Large intestine (tissue), 3 donors: ENCODE data around the gene NDUFS7. TPM values are rescaled to one million over a fixed set of nuclear protein-coding genes. Genes with fewer than 3 reads are reported as not detected.

Source experiments
- DNase-seq, 2 donors: peaks; one replicate each; pipeline versions ENCODE4 v3.0.0 to v3.0.0-alpha.2; 2013
- H3K27ac ChIP-seq: one replicate; pipeline ENCODE4 v1.5.1; 2013; ENCODE audit warnings: low read length
- H3K27me3 ChIP-seq: 2 replicates; pipeline ENCODE4 v1.6.1; 2013; ENCODE audit warnings: low read length; ENCODE audit not compliant: control insufficient read depth, insufficient read depth
- H3K36me3 ChIP-seq: 2 replicates; pipeline ENCODE4 v1.6.1; 2013; ENCODE audit warnings: low read length; ENCODE audit not compliant: control insufficient read depth, insufficient read depth
- H3K4me1 ChIP-seq: one replicate; pipeline ENCODE4 v1.6.1; 2013; ENCODE audit warnings: low read length; ENCODE audit not compliant: control insufficient read depth, insufficient read depth
- H3K4me3 ChIP-seq: one replicate; pipeline ENCODE4 v1.5.1; 2013; ENCODE audit warnings: low read length
- H3K9me3 ChIP-seq: one replicate; pipeline ENCODE4 v1.6.1; 2013; ENCODE audit warnings: mild to moderate bottlenecking, low read depth, low read length, moderate library complexity; ENCODE audit not compliant: control insufficient read depth
- WGBS: methylation state at CpG from one replicate; pipeline ENCODE4 v1.1.5; 2013; ENCODE audit warnings: low lambda C conversion rate; ENCODE audit not compliant: insufficient coverage; 5-methylcytosine and 5-hydroxymethylcytosine counted together
- polyA plus RNA-seq: library from polyadenylated mRNA; unstranded; fragments of 120-200 nt; gene quantifications from one replicate; pipeline ENCODE4 v1.2.1, GENCODE V29; 2013

Gene NDUFS7
- polyA plus RNA-seq, 1 donor: 91.9 TPM

GRCh38 chr19:1427221-1427920 lies 43.7 kb downstream of the NDUFS7 start:
- Histone ChIP-seq H3K4me1 (peaks cover 32% of the 10 kb centered on the region), H3K36me3 (peaks cover 87% of the 10 kb centered on the region), H3K27me3 (no peaks in the 10 kb centered on the region), H3K27ac (no peak overlapping the region), H3K4me3 (no peak overlapping the region), H3K9me3 (peaks cover 17% of the 10 kb centered on the region)
- WGBS: no CpG with 5 or more reads among the region's 27 CpGs
- no peak for DNase-seq

- no CpG with 5 or more reads among the region's 41 CpGs for WGBS
- peaks cover 16% of the 10 kb centered on the region for H3K9me3 ChIP-seq
- peaks cover 27% of the 10 kb centered on the region for H3K4me1 ChIP-seq
- no peaks in the 10 kb centered on the region for H3K27me3 ChIP-seq
- no peak overlapping the region for H3K4me3 ChIP-seq
- no peak for DNase-seq
- H3K27ac ChIP-seq: no peak overlapping the region
- peaks cover 88% of the 10 kb centered on the region for H3K36me3 ChIP-seq
Observed at GRCh38 chr19:1428738-1429391, 45.2 kb downstream of the NDUFS7 start.

GRCh38 chr19:1429750-1430149 lies 46.0 kb downstream of the NDUFS7 start:
- peaks cover 17% of the 10 kb centered on the region for H3K9me3 ChIP-seq
- peaks cover 20% of the 10 kb centered on the region for H3K4me1 ChIP-seq
- peak in 1 of 2 donors; percentile 65 for DNase-seq
- peaks cover 91% of the 10 kb centered on the region for H3K36me3 ChIP-seq
- no CpG with 5 or more reads among the region's 14 CpGs for WGBS
- no peaks in the 10 kb centered on the region for H3K27me3 ChIP-seq
- H3K27ac ChIP-seq: peak overlapping the region; percentile 16
- no peak overlapping the region for H3K4me3 ChIP-seq

GRCh38 chr19:1430246-1430645 lies 46.5 kb downstream of the NDUFS7 start:
- no CpG with 5 or more reads among the region's 14 CpGs for WGBS
- H3K27ac ChIP-seq: no peak overlapping the region
- no peak for DNase-seq
- H3K36me3 ChIP-seq: peaks cover 89% of the 10 kb centered on the region
- peaks cover 17% of the 10 kb centered on the region for H3K9me3 ChIP-seq
- H3K4me1 ChIP-seq: peaks cover 15% of the 10 kb centered on the region
- no peak overlapping the region for H3K4me3 ChIP-seq
- no peaks in the 10 kb centered on the region for H3K27me3 ChIP-seq

GRCh38 chr19:1431759-1432506 lies 48.2 kb downstream of the NDUFS7 start:
- no peak overlapping the region for H3K27ac ChIP-seq
- WGBS: no CpG with 5 or more reads among the region's 24 CpGs
- H3K9me3 ChIP-seq: peaks cover 17% of the 10 kb centered on the region
- DNase-seq: no peak
- H3K27me3 ChIP-seq: no peaks in the 10 kb centered on the region
- no peak overlapping the region for H3K4me3 ChIP-seq
- peaks cover 79% of the 10 kb centered on the region for H3K36me3 ChIP-seq
- peaks cover 6% of the 10 kb centered on the region for H3K4me1 ChIP-seq

- no CpG with 5 or more reads among the region's 16 CpGs for WGBS
- no peak overlapping the region for H3K4me3 ChIP-seq
- no peak for DNase-seq
- no peaks in the 10 kb centered on the region for H3K27me3 ChIP-seq
- peaks cover 17% of the 10 kb centered on the region for H3K9me3 ChIP-seq
- H3K4me1 ChIP-seq: peaks cover 6% of the 10 kb centered on the region
- no peak overlapping the region for H3K27ac ChIP-seq
- H3K36me3 ChIP-seq: peaks cover 75% of the 10 kb centered on the region
Observed at GRCh38 chr19:1432507-1432887, 48.8 kb downstream of the NDUFS7 start.

GRCh38 chr19:1433119-1434039 lies 49.7 kb downstream of the NDUFS7 start:
- peaks cover 10% of the 10 kb centered on the region for H3K4me1 ChIP-seq
- peaks cover 17% of the 10 kb centered on the region for H3K9me3 ChIP-seq
- no peak overlapping the region for H3K4me3 ChIP-seq
- peaks cover 66% of the 10 kb centered on the region for H3K36me3 ChIP-seq
- no CpG with 5 or more reads among the region's 47 CpGs for WGBS
- no peak for DNase-seq
- H3K27me3 ChIP-seq: no peaks in the 10 kb centered on the region
- H3K27ac ChIP-seq: no peak overlapping the region

GRCh38 chr19:1434040-1434366 lies 50.3 kb downstream of the NDUFS7 start:
- peaks cover 60% of the 10 kb centered on the region for H3K36me3 ChIP-seq
- WGBS: no CpG with 5 or more reads among the region's 17 CpGs

GRCh38 chr19:1434577-1435060 lies 50.9 kb downstream of the NDUFS7 start:
- Histone ChIP-seq H3K4me1 (peaks cover 9% of the 10 kb centered on the region), H3K27me3 (no peaks in the 10 kb centered on the region), H3K9me3 (peaks cover 13% of the 10 kb centered on the region), H3K36me3 (peaks cover 57% of the 10 kb centered on the region), H3K27ac (no peak overlapping the region), H3K4me3 (no peak overlapping the region)
- WGBS: no CpG with 5 or more reads among the region's 39 CpGs
- DNase-seq: no peak

More at GRCh38 chr19:1434040-1434366, 50.3 kb downstream of the NDUFS7 start:
- Histone ChIP-seq H3K27ac (no peak overlapping the region), H3K4me3 (no peak overlapping the region), H3K27me3 (no peaks in the 10 kb centered on the region), H3K9me3 (peaks cover 14% of the 10 kb centered on the region), H3K4me1 (peaks cover 10% of the 10 kb centered on the region)
- DNase-seq: no peak
